Fibroblast of lung (primary cell): ENCODE data around the gene MORC1. TPM values are rescaled to one million over a fixed set of nuclear protein-coding genes. Genes with fewer than 3 reads are reported as not detected.
A peak's percentile ranks its signal among the peaks of the same experiment; 100 is the strongest.

Experiments used
- DNase-seq, 2 donors: peaks; one replicate each; pipeline versions ENCODE4 v3.0.0 to v3.0.0-alpha.2; 2010; ENCODE audit warnings: low read depth in 2 of 2
- H2AFZ ChIP-seq: 2 replicates; pipeline ENCODE4 v1.5.1; 2012; ENCODE audit warnings: low read length, control low read depth, inconsistent platforms
- H3K27ac ChIP-seq: 2 replicates; pipeline ENCODE4 v1.5.1; 2011; ENCODE audit warnings: low read length, control low read depth; ENCODE audit not compliant: insufficient read depth
- H3K27me3 ChIP-seq: 2 replicates; pipeline ENCODE4 v1.5.1; 2011; ENCODE audit warnings: mild to moderate bottlenecking, low read length; ENCODE audit not compliant: control insufficient read depth, insufficient read depth
- H3K36me3 ChIP-seq: 2 replicates; pipeline ENCODE4 v1.5.1; 2011; ENCODE audit warnings: low read length; ENCODE audit not compliant: control insufficient read depth, insufficient read depth
- H3K4me1 ChIP-seq: 2 replicates; pipeline ENCODE4 v1.5.1; 2011; ENCODE audit warnings: low read length; ENCODE audit not compliant: control insufficient read depth, insufficient read depth; ENCODE audit errors: extremely low read depth
- H3K4me2 ChIP-seq: 2 replicates; pipeline ENCODE4 v1.5.1; 2011; ENCODE audit warnings: low read length, control low read depth; ENCODE audit not compliant: insufficient read depth; ENCODE audit errors: extremely low read depth
- H3K4me3 ChIP-seq, 4 experiments: fragments of 200-600 bp in 1 of 4; sonication (generic) in 1 of 4; replicated peaks in 1 of 4; 2 replicates each; pipeline ENCODE4 v1.5.1; 2011 to 2016; ENCODE audit warnings: low read length in 4 of 4, low read depth in 3 of 4, mild to moderate bottlenecking in 3 of 4, control low read depth in 2 of 4, inconsistent platforms in 1 of 4, mixed read lengths in 1 of 4; ENCODE audit not compliant: insufficient read depth in 1 of 4; ENCODE audit errors: control extremely low read depth in 1 of 4
- H3K79me2 ChIP-seq: 2 replicates; pipeline ENCODE4 v1.5.1; 2012; ENCODE audit warnings: mild to moderate bottlenecking, low read length, inconsistent platforms; ENCODE audit not compliant: control insufficient read depth, insufficient read depth
- H3K9ac ChIP-seq: 2 replicates; pipeline ENCODE4 v1.5.1; 2011; ENCODE audit warnings: mild to moderate bottlenecking, low read length, control low read depth; ENCODE audit not compliant: insufficient read depth
- H3K9me3 ChIP-seq: 2 replicates; pipeline ENCODE4 v1.5.1; 2012; ENCODE audit warnings: low read depth, low read length; ENCODE audit not compliant: control insufficient read depth, insufficient read depth
- H4K20me1 ChIP-seq: 2 replicates; pipeline ENCODE4 v1.5.1; 2011; ENCODE audit warnings: low read length; ENCODE audit not compliant: control insufficient read depth, insufficient read depth; ENCODE audit errors: extremely low read depth
- EZH2 ChIP-seq: IDR thresholded peaks from 2 replicates; pipeline ENCODE4 v1.5.1; 2012; ENCODE audit warnings: low read length, control low read depth, mild to moderate bottlenecking; ENCODE audit errors: missing control alignments
- polyA plus RNA-seq, 2 donors: library from polyadenylated mRNA; depleted of rRNA in 1 of 2; stranded (reverse) in 1 of 2; unstranded in 1 of 2; fragments of >200 nt; gene quantifications; 2 replicates each; pipeline ENCODE4 v1.2.1, GENCODE V29; 2011 to 2012; ENCODE audit warnings: missing spikeins in 1 of 2
- total RNA-seq: library from RNA; depleted of rRNA; stranded (reverse); fragments of >200 nt; gene quantifications from 2 replicates; pipeline ENCODE4 v1.2.1, GENCODE V29; 2014
- TF ChIP-seq, protein P1 (sequence below), 2 donors: IDR thresholded peaks in 1 of 2; conservative IDR thresholded peaks in 1 of 2; 1 replicate in 1 of 2; 2 replicates in 1 of 2; pipeline ENCODE4 v1.5.1; 2011 to 2012; ENCODE audit warnings: low read length in 2 of 2, control low read depth in 1 of 2, inconsistent platforms in 1 of 2, low read depth in 1 of 2, mild to moderate bottlenecking in 1 of 2

MORC1 gene
- total and polyA plus RNA-seq, 2 donors (not counting 1 experiment from before 2014, with no cell fraction given), result not detected

DNA sequence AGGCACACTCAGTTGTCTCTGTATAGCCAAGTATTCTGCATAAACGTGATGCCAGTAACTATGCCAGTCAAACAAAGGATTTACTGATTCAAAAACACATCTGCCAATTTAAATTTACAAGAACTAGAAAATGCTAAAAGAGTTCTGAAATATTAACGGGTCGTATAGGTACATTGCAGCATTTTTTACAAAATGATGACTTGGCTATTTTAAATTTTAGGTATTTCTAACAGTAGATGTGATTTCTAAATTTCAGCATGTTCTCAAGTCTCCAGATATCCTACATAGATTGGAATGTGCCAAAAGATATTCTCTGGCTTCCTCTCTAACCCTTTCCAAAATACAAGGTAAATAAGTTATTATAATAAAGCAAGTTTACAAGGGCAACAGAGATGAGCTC, 60.3 kb downstream of the MORC1 start:
- H2AFZ ChIP-seq, result no peak overlapping the region
- no peak overlapping the region for H3K4me2 ChIP-seq
- no peaks in the 10 kb centered on the region for H3K27me3 ChIP-seq
- H3K4me1 ChIP-seq, result no peaks in the 10 kb centered on the region
- no peaks in the 10 kb centered on the region for H3K36me3 ChIP-seq
- no peaks in the 10 kb centered on the region for H3K79me2 ChIP-seq
- no peak for DNase-seq
- no peak overlapping the region for H3K4me3 ChIP-seq
- H3K9ac ChIP-seq, result no peak overlapping the region
- H4K20me1 ChIP-seq, result no peaks in the 10 kb centered on the region
- TF ChIP-seq, protein P1, sequence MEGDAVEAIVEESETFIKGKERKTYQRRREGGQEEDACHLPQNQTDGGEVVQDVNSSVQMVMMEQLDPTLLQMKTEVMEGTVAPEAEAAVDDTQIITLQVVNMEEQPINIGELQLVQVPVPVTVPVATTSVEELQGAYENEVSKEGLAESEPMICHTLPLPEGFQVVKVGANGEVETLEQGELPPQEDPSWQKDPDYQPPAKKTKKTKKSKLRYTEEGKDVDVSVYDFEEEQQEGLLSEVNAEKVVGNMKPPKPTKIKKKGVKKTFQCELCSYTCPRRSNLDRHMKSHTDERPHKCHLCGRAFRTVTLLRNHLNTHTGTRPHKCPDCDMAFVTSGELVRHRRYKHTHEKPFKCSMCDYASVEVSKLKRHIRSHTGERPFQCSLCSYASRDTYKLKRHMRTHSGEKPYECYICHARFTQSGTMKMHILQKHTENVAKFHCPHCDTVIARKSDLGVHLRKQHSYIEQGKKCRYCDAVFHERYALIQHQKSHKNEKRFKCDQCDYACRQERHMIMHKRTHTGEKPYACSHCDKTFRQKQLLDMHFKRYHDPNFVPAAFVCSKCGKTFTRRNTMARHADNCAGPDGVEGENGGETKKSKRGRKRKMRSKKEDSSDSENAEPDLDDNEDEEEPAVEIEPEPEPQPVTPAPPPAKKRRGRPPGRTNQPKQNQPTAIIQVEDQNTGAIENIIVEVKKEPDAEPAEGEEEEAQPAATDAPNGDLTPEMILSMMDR (conservative IDR thresholded peaks at IDR 0.05 in 1 of 2, IDR thresholded peaks at IDR 0.05 in 1 of 2; ENCODE audit: low read depth in 1 of 2, low read length in 2 of 2), result no peak
- no peak for TF ChIP-seq EZH2
- H3K27ac ChIP-seq, result no peak overlapping the region
- H3K9me3 ChIP-seq, result no peaks in the 10 kb centered on the region

DNA sequence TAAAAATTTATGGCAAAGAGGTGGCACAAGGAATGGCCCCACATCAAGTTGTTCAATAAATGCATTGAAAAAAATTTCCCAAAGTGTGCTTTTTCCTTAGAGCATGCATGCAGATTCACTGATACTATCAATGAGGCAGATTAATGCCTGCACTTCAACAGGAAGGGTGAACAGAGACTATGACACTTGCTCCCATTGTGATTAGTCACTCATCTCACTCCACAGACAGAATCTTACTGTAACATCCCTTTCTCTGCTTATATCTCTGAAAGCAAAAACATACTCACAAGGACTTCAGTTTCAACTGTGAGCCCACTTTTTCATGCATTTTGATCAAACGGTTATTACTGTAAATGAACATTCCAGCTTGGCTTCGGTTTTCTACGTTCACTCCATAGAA, 60.9 kb downstream of the MORC1 start:
- H3K9me3 ChIP-seq, result no peaks in the 10 kb centered on the region
- H3K4me3 ChIP-seq, result no peak overlapping the region
- TF ChIP-seq, protein P1 (conservative IDR thresholded peaks at IDR 0.05 in 1 of 2, IDR thresholded peaks at IDR 0.05 in 1 of 2; ENCODE audit: low read depth in 1 of 2, low read length in 2 of 2), result no peak
- no peak for TF ChIP-seq EZH2
- H3K79me2 ChIP-seq, result no peaks in the 10 kb centered on the region
- H3K4me1 ChIP-seq, result no peaks in the 10 kb centered on the region
- H3K27me3 ChIP-seq, result no peaks in the 10 kb centered on the region
- no peak overlapping the region for H3K27ac ChIP-seq
- H2AFZ ChIP-seq, result no peak overlapping the region
- no peaks in the 10 kb centered on the region for H4K20me1 ChIP-seq
- no peaks in the 10 kb centered on the region for H3K36me3 ChIP-seq
- DNase-seq, result no peak
- H3K4me2 ChIP-seq, result no peak overlapping the region
- no peak overlapping the region for H3K9ac ChIP-seq

DNA sequence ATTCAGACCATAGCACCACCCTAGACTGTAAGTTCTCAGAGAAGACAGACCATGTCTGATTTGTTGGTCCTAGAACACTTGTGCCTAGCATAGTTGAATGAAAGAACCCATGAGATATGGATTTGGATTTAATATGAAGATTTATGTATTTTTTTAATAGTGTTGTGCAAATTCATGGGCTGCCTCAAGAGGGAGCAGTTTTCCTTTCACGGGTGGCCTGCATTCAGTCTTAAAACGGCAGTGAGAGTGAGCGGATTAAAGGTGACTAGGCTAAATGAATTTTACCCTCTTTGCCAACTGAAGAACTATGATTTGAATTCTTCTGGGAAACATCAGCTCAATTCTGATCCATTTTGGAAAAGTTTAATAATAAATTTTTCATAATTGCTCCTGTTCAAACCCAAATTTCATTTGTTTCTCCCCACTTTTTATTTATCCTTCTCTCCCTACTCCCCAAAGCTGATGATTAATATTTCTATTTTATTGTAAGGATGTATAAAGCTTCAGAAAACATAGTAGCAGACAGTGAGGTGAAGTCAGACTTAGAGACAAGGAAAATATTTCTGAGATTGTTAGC, 67.3 kb downstream of the MORC1 start:
- no peaks in the 10 kb centered on the region for H3K9me3 ChIP-seq
- no peak overlapping the region for H3K4me3 ChIP-seq
- H3K27ac ChIP-seq, result no peak overlapping the region
- H3K9ac ChIP-seq, result no peak overlapping the region
- TF ChIP-seq, protein P1 (conservative IDR thresholded peaks at IDR 0.05 in 1 of 2, IDR thresholded peaks at IDR 0.05 in 1 of 2; ENCODE audit: low read depth in 1 of 2, low read length in 2 of 2), result peak; percentile 46 to 71
- TF ChIP-seq EZH2, result no peak
- DNase-seq, result peak; percentile 11 to 39
- no peak overlapping the region for H3K4me2 ChIP-seq
- H3K4me1 ChIP-seq, result no peaks in the 10 kb centered on the region
- H3K36me3 ChIP-seq, result no peaks in the 10 kb centered on the region
- H4K20me1 ChIP-seq, result no peaks in the 10 kb centered on the region
- no peaks in the 10 kb centered on the region for H3K27me3 ChIP-seq
- no peaks in the 10 kb centered on the region for H3K79me2 ChIP-seq
- no peak overlapping the region for H2AFZ ChIP-seq
